Esophagus muscularis mucosa (tissue), 3 donors: ENCODE results near the gene LRFN2.

Experiments used
- POLR2A ChIP-seq: fragments of 450-650 bp; IDR thresholded peaks from one replicate; pipeline ENCODE4 v1.6.1; 2017; ENCODE audit warnings: antibody characterized with exemption, moderate library complexity, mild to moderate bottlenecking, low read depth
- POLR2AphosphoS5 ChIP-seq, 2 donors: sonication (generic); formaldehyde crosslinking; IDR thresholded peaks; one replicate each; pipeline ENCODE4 v1.6.1; 2017; ENCODE audit warnings: antibody characterized with exemption in 2 of 2
- TF ChIP-seq, protein P1 (sequence below), 3 experiments: fragments of 200-600 bp in 2 of 3; fragments of 450-650 bp in 1 of 3; sonication (generic) in 2 of 3; IDR thresholded peaks; one replicate each; pipeline ENCODE4 v1.5.1; 2017 to 2019; ENCODE audit warnings: antibody characterized with exemption in 3 of 3, mild to moderate bottlenecking in 2 of 3, moderate library complexity in 1 of 3

DNA sequence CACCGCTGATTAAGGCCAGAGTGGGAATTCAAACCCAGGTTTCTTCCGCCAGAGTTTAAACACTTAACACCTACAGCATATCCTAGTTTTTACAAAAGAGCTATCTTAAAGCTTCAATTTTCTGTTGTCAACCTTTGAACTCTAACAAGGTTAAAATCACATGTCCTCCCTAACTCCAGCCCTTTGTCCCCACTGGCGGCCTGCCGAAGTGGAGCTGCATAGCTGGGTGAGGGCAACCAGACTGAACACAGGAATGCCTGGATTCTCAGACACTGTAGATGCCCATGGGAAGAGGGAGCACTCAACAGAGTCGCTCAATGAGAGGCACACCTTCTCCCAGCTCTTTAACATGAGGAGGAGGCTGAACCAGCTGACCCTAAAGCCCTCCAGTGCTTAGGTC is 59.1 kb downstream of the LRFN2 start:
- TF ChIP-seq, protein P1, sequence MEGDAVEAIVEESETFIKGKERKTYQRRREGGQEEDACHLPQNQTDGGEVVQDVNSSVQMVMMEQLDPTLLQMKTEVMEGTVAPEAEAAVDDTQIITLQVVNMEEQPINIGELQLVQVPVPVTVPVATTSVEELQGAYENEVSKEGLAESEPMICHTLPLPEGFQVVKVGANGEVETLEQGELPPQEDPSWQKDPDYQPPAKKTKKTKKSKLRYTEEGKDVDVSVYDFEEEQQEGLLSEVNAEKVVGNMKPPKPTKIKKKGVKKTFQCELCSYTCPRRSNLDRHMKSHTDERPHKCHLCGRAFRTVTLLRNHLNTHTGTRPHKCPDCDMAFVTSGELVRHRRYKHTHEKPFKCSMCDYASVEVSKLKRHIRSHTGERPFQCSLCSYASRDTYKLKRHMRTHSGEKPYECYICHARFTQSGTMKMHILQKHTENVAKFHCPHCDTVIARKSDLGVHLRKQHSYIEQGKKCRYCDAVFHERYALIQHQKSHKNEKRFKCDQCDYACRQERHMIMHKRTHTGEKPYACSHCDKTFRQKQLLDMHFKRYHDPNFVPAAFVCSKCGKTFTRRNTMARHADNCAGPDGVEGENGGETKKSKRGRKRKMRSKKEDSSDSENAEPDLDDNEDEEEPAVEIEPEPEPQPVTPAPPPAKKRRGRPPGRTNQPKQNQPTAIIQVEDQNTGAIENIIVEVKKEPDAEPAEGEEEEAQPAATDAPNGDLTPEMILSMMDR (IDR thresholded peaks at IDR 0.05), result no peak
- TF ChIP-seq POLR2A (no peak), POLR2AphosphoS5 (IDR thresholded peaks at IDR 0.05) (no peak)
